GM19025 (cell line): ENCODE results near the gene PARP6.
A peak's percentile ranks its signal among the peaks of the same experiment; 100 is the strongest.
"Not testable (repeated sequence)": the region's sequence is repeated elsewhere in the genome, so short reads cannot be mapped to it uniquely, and the experiment has no call there.

ENCODE experiments used
- ATAC-seq: cut with Tn5 transposase; IDR thresholded peaks from one replicate; pipeline ENCODE4 v1.9.1; 2021; ENCODE audit warnings: mild to moderate bottlenecking, low read depth, moderate library complexity; ENCODE audit not compliant: unreplicated experiment

The PARP6 gene

DNA sequence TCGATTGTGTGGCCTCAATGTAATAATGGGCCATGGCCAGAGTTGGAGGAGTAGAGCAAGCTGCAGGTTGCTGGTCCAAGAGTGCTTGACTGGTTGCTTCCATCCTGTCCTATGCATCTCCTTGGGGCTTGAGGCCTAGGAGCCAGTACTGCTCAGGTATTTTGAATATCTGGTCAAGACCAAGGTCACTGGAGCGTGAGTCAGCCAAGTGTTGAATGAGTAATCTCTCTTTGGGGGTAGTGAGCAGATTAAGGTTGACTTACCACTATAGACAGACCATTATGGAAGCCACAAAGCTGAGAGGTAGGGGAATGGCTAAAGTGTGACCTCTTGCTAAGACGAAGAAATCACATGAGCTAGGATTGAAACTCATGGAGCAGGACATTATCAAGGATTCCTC, 9.4 kb upstream of the PARP6 start:
- ATAC-seq: no peak

DNA sequence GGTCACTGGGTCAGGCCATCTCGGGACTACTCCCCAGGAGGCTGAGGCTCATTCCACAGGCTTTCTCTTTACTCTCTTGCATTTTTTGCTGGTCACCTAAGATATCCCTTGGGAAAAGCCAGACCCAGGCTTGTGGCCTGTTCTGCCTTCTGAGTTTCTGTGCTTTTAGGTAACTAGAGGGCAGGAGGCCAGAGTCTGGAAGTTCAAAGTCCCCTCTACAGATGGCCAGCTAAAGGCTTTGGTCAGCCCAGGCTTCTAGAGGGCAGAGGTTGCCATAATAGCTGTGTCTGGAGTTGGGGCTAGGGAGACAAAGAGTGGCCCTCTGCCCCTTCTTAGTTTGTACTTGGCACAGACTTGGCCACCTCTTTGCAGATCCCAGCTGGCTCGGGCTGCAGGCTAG, 8.4 kb upstream of the PARP6 start:
- no peak for ATAC-seq

DNA sequence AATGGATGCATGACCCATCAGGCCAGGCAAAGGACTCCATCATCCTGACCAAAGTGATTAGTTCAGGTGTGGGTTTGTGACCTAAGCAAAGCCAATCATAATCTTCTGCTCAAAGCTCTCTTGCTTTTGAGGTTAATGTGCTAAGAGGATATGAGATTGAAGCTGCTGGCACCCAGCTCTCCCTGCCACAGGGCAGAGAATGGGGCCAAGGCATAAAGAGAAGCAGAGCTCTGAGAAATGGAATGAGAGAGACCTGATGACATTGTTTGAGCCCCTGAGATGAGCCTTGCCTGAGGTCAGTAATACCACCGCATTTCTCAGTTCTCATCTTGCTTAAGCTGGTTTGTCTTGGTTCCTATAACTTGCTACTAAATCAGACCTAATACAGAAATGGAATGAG, 6.4 kb upstream of the PARP6 start:
- no peak for ATAC-seq

DNA sequence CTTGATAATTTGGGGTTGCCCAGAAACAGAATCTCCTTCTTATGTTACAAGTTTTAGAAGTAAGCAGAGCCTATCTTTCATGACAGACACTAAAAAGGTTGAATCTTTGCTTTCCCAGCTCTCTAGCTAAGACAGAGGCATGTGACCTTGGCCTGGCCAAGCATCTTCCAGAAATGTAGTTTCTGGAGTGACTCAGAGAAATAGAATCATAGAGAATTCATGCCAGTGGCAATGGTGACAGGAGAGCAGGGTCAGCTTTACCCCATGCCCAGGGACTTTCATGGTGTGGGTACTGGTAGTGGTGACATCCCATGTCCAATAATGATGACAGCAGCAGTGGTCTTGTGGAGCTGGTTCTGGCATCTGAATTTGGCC, 4.0 kb upstream of the PARP6 start:
- no peak for ATAC-seq

DNA sequence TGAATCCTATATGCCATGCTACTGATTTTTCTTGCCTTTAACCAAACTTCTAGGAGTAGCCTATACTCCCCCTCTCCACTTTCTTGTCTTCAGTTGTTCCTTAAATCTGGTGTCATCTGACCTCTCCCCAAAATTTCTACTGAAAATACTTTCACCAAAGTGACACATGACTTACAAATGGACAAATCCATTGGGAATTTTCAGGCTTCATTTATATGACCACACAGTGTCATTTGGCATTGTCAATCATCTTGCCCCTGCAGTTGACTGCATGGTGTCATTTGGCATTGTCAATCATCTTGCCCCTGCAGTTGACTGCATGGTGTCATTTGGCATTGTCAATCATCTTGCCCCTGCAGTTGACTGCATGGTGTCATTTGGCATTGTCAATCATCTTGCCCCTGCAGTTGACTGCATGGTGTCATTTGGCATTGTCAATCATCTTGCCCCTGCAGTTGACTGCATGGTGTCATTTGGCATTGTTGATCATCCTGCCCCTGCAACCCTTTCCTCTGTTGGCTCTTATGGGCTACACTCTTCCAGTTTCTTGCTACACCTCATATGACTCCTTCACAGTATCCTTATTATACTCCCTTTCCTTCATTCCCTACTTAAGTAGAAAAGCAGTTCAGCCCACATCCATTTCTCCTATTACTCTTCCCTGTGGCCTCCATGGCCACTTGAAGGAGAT, 3.4 kb upstream of the PARP6 start:
- not testable (repeated sequence) for ATAC-seq

DNA sequence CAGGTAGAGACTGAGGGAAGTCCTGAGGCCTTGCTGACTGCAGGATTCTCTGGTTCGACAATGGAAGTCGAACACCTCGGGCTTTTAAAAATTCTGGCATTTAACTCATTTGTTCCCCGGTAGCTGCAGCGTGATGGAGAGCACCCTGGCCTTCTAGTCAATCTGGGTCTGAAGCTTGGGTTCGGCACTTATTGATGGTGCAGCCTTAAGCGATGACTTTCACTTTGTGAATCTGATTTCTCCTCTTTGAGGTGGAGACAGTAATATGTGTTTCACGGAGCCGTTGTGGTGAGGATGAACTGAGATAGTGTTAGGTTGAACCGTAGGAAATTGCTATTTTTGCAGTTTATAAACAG, 621 bp upstream of the PARP6 start:
- ATAC-seq: no peak

DNA sequence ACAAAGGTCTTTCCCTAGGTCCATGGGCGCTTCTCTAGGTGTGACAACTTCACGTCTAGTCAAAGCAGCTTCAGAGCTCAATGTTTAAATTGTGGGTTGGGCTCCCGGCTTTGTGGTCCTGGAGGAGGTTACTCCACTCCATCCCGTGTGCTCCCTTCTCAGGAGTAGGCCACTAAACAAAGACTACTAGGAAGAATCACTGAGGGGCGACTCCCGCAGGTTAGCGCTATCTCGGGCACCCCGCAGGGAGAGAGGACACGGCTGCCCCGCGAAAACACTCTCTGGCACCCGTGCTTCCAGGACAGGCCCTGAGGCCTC, 500 bp downstream of the PARP6 start:
- ATAC-seq: no peak

DNA sequence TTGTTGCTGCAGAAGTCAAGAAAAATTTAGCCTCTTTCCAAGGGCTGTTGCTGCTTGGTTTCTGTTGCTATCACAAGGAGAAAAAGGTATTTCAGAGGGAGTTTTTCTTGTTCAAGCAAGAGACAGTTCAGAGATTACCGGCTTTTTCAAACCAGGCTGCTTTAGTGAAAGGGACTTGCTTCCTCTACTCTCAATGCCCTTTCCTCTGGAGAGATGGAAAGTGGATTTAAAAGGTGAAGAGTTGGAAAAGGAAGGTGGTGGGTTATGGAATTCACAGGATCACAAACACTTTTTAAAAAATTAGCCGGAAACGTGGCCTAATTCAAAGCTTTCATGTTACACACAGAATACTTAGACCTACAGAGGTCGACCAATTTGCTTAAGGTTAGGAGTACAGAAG, 1.1 kb downstream of the PARP6 start:
- no peak for ATAC-seq

DNA sequence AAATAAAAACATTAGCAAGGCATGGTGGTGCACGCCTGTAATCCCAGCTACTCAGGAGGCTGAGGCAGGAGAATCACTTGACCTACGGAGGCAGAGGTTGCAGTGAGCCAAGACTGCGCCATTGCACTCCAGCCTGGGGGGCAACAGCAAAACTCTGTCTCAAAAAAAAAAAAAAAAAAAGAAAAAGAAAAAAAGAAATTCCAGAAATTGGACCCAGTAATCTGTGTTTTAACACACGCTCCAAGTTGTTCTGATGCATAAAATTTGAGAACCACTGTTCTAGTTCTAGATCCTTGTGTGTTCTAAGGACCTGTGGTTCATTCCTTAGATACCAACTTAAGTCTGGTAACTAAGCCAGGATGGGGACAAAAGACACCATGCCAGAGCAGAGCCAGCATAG, 2.6 kb downstream of the PARP6 start:
- ATAC-seq: no peak

DNA sequence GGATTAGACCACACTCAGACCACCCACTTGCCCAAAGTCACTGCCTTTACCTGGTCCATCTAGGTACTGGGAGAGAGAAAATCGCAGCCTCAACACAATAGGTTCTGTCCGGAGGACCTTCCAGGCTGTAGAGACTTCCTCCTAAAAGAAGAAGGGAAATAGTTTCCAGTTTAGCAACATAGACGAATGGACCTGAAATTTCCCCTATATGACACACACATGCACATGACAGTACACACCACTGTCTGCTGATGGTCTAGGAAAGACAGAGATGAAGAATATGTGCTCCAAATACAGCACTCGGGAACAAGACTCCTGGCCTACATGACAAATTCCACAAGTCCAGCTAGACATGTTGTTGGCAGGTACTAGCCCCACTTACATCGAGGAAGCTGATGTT, 7.3 kb downstream of the PARP6 start:
- no peak for ATAC-seq

DNA sequence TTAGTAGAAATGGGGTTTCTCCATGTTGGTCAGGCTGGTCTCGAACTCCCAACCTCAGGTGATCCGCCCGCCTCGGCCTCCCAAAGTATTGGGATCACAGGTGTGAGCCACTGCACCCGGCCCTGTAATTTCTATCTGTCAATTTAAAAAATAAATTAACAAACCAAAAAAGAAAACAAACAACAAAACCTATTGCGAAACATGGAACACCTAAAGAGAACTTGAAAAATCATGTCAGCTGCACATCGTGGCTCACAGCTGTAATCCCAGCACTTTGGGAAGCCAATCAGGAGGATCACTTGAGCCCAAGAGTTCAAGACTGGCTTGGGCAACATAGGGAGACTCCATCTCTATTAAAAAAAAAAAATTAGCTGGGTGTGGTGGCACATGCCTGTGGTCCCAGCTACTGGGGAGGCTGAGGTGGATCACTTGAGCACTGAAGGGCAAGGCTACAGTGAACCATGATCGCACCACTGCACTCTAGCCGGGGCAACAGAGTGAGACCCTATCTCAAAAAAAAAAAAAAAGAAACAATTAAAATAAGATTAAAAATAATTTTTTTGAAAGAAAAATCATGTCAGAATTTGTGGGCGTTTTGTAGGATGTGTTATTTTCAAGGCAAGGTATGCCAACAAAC, 19.6 kb downstream of the PARP6 start:
- no peak for ATAC-seq

DNA sequence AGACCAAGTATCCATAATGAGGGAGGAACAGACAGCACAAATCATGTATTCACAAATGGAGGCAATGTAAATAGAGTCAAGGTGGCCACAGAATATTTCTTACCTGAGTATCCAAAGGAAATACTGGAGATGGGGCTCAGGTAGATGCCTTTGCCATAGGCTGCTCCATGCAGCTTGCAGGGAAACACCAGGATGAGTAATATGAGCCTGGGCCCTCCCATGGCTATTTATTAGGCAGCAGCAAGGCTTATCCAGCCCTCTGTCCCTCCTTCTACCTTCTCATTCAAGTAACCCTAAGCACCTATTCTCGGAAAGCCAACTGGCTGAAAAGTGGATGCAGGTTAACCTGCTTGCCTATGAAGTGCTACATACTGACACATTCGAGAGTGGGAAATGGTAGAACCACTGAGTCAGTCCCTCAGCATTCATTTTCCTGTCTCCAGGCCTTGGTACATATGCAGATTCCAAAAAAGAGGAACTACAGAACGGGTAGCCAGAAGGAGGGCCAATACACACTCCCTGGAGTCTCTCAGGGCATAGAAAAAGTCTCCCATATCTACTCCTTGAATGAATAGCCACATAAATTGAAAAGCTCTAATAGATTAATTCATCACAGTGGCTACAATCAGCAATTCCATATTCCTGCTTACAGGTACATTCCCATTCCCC, 23.1 kb downstream of the PARP6 start:
- no peak for ATAC-seq

DNA sequence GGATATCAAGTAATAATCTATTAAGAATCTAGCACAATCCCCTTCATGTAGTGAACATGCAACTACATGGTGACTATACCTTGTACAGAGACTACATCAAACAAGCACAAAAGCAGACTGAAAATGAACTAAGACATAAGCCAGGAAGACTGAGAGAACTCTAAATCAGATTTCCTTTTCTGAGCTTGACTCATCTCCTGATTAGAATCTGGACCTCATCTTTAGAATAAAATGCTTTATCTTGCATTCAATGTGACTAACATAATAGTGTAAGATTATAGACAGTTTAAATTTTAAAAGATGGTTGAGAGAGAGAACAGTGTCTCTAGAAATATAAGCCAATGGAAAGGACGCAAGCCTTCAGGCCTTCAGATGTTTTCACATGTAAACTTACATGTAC, 23.8 kb downstream of the PARP6 start:
- ATAC-seq: no peak

DNA sequence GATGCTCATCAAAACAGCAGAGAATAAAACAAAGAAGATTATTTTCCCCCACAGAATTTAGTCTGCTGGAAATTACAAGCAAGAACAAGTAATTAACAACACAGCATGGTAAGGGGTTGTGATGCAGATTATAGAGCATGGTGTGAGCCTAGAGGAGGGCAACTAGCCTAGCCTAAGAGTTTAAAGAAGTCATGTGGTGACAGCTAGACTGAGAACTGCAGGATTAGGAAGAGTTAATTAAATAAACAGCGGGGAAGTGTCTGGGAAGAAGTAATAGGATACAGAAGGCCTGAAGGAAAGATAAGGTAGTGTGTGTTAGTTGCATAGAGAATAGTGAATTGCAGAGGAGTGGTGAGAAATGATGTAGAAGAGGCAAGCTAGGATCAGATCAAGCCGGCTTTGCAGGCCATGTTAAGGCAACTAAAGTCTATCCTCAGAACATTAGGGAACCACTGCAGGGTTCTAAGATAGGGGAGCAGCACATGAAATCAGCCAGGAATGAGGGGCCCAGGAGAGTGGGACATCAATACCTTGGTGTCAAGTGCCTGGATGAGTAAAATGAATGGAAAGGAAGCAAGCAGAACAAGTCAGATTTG, 29.5 kb downstream of the PARP6 start:
- ATAC-seq: no peak

DNA sequence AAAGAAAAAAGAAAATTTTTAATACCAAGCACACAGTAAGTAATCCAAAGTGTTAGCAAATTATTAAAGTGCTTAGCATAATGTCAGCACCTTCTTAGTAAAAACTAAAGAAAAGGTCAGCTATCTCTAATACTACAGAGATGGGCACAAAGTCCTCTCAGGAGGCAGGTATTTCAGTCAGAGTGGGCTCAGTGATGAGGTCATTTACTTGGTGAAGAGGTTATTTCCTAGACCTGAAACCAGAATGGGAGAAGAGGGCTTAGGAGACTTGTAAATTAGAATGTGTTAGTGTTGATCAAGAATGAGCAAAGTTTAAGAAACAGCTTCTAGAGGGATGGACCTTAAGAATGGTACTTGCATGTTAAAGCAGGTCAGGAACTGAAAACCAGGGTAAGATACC, 32.7 kb downstream of the PARP6 start:
- ATAC-seq: no peak

DNA sequence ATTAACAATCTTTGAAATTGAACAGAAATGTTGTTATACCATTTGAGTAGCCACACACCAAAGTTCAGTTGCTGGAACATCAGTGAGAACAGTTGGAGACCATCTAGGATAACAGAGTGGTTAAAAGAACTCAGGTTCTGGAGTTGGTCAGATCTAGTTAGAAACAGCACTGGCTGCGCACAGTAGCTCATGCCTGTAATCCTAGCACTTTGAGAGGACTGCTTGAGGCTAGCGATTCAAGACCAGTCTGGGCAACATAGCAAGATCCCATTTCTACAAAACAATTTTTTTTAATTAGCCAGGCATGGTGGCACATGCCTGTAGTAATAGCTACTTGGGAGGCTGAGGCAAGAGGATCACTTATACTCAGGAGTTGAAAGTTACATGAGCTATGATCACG, 33.8 kb downstream of the PARP6 start:
- ATAC-seq: no peak

DNA sequence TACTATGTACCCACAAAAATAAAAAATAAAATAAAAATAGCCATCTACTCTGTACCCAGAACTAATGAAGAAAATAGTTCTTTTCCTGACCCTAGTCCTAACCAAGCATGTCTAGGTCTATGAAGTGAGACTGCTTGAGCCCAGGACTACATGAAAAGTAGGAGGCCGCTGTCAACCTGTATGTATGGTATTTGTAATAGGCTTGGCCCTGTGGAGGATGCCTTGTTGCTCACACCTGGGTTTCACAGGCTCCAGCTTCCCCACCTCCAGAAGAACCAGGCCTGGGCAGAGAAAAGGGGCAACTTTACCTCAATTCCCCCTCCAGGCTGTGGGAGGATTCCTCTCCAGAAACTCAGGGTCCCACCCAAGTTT, 34.5 kb downstream of the PARP6 start:
- no peak for ATAC-seq

DNA sequence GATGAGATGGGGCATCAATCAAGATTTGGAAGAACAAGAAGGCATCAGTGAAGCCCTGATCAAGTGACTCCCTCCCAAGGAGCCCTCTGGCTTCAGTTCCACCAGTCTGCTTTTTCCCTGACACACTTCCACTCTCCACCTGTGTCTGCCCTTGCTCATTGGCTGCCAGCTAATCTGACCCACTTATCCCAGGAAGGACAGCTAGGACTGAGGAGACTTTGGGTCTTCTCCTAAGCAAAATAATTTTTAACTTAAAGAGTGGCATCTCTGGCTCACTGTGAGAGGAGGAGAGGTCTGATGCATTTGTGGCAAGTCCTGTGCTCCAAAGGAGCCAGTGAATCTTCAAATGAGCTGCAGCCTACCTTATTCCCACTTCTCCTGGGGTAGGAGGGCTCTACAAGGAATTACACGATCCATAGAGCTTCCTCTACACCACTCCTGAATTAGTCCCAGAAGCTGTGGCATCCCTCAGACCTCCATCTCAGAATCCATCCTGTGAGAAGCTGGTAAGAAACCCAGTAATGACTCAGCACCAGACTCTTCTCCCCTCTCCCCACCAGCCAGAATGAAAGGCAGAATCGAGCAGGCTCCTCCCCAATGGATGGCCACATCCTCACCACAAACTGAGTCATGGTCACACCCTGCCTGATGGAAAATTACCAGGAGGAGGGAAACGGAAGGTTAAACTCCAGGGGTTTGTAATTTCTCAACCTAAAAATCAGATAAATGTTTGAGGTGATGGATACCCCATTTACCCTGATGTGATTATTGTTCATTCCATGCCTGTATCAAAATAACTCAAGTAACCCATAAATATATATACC, 35.1 kb downstream of the PARP6 start:
- peak; percentile 76 for ATAC-seq

DNA sequence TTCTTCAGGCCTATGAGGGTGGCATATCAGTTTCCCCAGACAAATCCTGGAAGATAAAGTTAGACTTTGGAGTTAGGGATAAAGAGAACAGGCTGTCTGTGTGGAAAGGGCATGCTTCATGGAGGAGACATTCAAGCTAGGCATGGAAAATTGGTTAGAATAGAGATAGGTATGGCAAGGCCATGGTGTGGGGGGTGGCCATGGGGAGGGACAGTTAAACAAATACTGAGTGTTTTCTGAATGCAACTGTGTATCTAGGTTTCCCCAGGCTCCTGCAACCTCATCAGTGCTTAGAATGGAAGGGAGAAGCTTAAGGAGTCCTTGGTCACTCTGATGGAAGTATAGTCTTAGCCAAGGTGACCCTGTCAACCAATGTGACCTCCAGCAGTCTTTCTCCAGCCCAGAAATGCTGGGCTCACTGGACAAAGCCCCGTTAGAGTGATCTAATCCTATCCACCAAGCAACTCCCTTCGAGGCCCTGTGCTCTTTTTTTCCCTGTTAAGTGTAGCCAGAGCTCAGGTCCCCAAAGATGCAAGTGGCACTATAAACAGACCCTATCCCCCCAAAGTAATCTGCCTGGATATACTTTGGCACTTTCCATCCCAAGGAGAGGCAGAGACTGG, 35.9 kb downstream of the PARP6 start:
- no peak for ATAC-seq

DNA sequence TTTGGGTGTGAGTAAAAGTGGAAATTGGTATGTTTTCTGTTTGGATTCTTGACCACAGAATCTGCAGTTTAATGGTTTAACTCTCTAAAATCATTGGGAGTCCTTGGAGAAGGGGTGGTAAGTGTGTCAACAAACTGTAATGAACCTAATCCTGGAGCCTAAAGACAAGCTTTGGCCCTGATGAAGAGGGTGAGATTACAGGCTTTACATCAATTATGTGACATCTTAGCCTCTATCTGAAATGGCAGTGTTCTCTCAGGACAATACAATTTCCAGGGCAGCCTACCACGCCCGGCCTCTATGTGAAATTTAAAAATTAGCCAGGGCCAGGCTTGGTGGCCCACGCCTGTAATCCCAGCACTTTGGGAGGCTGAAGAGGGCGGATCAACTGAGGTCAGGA, 37.1 kb downstream of the PARP6 start:
- no peak for ATAC-seq

DNA sequence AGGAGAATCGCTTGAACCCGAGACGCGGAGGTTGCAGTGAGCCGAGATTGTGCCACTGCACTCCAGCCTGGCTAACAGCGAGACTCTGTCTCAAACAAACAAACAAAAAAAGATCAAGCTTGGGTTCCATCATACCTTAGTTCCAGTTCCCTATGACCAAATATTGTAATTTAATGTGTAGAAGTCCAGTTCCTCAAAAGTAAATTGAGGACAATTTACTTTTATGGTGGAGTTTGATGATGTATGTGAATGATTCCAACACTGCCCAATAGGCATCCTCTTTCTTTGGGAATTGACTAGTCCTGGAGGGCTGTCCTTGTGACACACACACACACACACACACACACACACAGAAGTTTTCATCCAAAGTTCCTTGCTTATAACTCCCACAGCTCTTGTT, 38.6 kb downstream of the PARP6 start:
- no peak for ATAC-seq
